Measurements from ENCODE around the gene GLYR1. TPM values are rescaled to one million over a fixed set of nuclear protein-coding genes. Genes with fewer than 3 reads are reported as not detected.

GLYR1 gene
- total and polyA plus RNA-seq, 2 of the 4 experiments (the other 2 are of a cell fraction) = 26.0 to 54.2 TPM

GRCh38 chr16:4839942-4840341, 7.1 kb downstream of the GLYR1 start:
- no TSS peak for BruUV-seq (replicated peaks)
- no peak overlapping the region for H2BK15ac ChIP-seq (ENCODE audit: low read depth, low read length)
- dilution Hi-C loops (cut with HindIII; ENCODE audit: low sequenced_read_pairs, unreplicated experiment) (no loop called here), in situ Hi-C loops (cut with MboI; ENCODE audit: low sequenced_read_pairs) (no loop called here), intact Hi-C loops (cut with micrococcal nuclease) (no loop called here)
- H3K36me3 ChIP-seq (ENCODE audit: control insufficient read depth, insufficient read depth, low read length) = peaks cover 56% of the 10 kb centered on the region
- H2AFZ ChIP-seq (replicated peaks; ENCODE audit: low read length, poor library complexity) = no peak overlapping the region
- no peak overlapping the region for H3K4ac ChIP-seq (ENCODE audit: low read depth, low read length)
- peaks cover 10% of the 10 kb centered on the region for H4K20me1 ChIP-seq (ENCODE audit: insufficient read depth, low read length)
- CTCF ChIA-PET = no interaction called here
- TF ChIP-seq RFX5 (IDR thresholded peaks at IDR 0.05; ENCODE audit: low read depth, low read length) = no peak
- TF ChIP-seq BHLHE40 (IDR thresholded peaks at IDR 0.05; ENCODE audit: low read depth, low read length) = no peak
- no peak for TF ChIP-seq POLR2A (IDR thresholded peaks at IDR 0.05; ENCODE audit: low read depth, low read length)
- TF ChIP-seq FOS (IDR thresholded peaks at IDR 0.05; ENCODE audit: low read depth, low read length) = no peak
- no peak for TF ChIP-seq MXI1 (IDR thresholded peaks at IDR 0.05; ENCODE audit: borderline replicate concordance, low read depth, low read length)
- no peak for TF ChIP-seq USF2 (IDR thresholded peaks at IDR 0.05; ENCODE audit: low read depth, low read length)
- TF ChIP-seq, protein P1, sequence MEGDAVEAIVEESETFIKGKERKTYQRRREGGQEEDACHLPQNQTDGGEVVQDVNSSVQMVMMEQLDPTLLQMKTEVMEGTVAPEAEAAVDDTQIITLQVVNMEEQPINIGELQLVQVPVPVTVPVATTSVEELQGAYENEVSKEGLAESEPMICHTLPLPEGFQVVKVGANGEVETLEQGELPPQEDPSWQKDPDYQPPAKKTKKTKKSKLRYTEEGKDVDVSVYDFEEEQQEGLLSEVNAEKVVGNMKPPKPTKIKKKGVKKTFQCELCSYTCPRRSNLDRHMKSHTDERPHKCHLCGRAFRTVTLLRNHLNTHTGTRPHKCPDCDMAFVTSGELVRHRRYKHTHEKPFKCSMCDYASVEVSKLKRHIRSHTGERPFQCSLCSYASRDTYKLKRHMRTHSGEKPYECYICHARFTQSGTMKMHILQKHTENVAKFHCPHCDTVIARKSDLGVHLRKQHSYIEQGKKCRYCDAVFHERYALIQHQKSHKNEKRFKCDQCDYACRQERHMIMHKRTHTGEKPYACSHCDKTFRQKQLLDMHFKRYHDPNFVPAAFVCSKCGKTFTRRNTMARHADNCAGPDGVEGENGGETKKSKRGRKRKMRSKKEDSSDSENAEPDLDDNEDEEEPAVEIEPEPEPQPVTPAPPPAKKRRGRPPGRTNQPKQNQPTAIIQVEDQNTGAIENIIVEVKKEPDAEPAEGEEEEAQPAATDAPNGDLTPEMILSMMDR (conservative IDR thresholded peaks at IDR 0.05; ENCODE audit: low read depth, low read length) = no peak
- TF ChIP-seq ELK1 (IDR thresholded peaks at IDR 0.05; ENCODE audit: borderline replicate concordance, low read depth, low read length) = no peak
- TF ChIP-seq CHD1 (IDR thresholded peaks at IDR 0.05; ENCODE audit: low read depth, low read length) = no peak
- TF ChIP-seq RAD21 (IDR thresholded peaks at IDR 0.05; ENCODE audit: low read length) = no peak
- no peak for TF ChIP-seq NFE2L2 (IDR thresholded peaks at IDR 0.05; ENCODE audit: low read depth, low read length)
- TF ChIP-seq CEBPB (IDR thresholded peaks at IDR 0.05; ENCODE audit: low read depth, low read length) = no peak
- no peak for TF ChIP-seq MAZ (IDR thresholded peaks at IDR 0.05; ENCODE audit: borderline replicate concordance, low read depth, low read length)
- H2BK20ac ChIP-seq (ENCODE audit: low read depth, low read length) = no peak overlapping the region
- no peak overlapping the region for H3K23ac ChIP-seq (ENCODE audit: low read depth, low read length)
- no peak overlapping the region for H2BK120ac ChIP-seq (ENCODE audit: low read depth, low read length)
- H3K14ac ChIP-seq (replicated peaks; ENCODE audit: low read depth, low read length) = no peak overlapping the region
- no peak overlapping the region for H3K27ac ChIP-seq (ENCODE audit: insufficient read depth, low read length)
- no peak overlapping the region for H3K56ac ChIP-seq (ENCODE audit: extremely low read depth, insufficient read depth, low read length)
- H4K8ac ChIP-seq (ENCODE audit: low read depth in 2 of 2, low read length in 2 of 2) = no peak overlapping the region
- H3K4me1 ChIP-seq (ENCODE audit: control insufficient read depth, insufficient read depth, low read length) = no peaks in the 10 kb centered on the region
- no peak overlapping the region for H2AK5ac ChIP-seq (ENCODE audit: low read depth, low read length)
- no peak for DNase-seq
- no peaks in the 10 kb centered on the region for H3K9me1 ChIP-seq (ENCODE audit: insufficient read depth, low read length)
- POLR2A ChIA-PET (ENCODE audit: unreplicated experiment) = no interaction called here
- H3K4me2 ChIP-seq (ENCODE audit: low read depth, low read length) = no peak overlapping the region
- no peak for ATAC-seq (ENCODE audit: low read depth)
- 84% methylated on average over 4 of the region's 5 CpGs; no CpG with 5 or more reads in 1 of the 2 experiments for WGBS, 2 experiments (ENCODE audit: extremely low coverage in 2 of 2, insufficient read length in 1 of 2)
- H3K79me1 ChIP-seq (ENCODE audit: low read depth in 1 of 2, low read length in 2 of 2) = peaks cover 30 to 43% of the 10 kb centered on the region in 2 experiments
- H3K9me3 ChIP-seq (ENCODE audit: control insufficient read depth, insufficient read depth, low read length) = no peaks in the 10 kb centered on the region
- H3K27me3 ChIP-seq (ENCODE audit: control insufficient read depth, insufficient read depth, low read length) = no peaks in the 10 kb centered on the region
- H2BK5ac ChIP-seq (ENCODE audit: low read depth, low read length, poor library complexity, severe bottlenecking) = no peak overlapping the region
- H3K4me3 ChIP-seq (ENCODE audit: insufficient read depth, low read depth, low read length) = no peak overlapping the region
- H3K9ac ChIP-seq (ENCODE audit: low read depth, low read length) = no peak overlapping the region
- H2AK9ac ChIP-seq (replicated peaks; ENCODE audit: low read depth, low read length, poor library complexity) = no peak overlapping the region
- H3K18ac ChIP-seq (ENCODE audit: low read depth, low read length) = no peak overlapping the region
- no peak overlapping the region for H4K91ac ChIP-seq (ENCODE audit: insufficient read depth, low read depth, low read length)
- no peak overlapping the region for H4K5ac ChIP-seq (ENCODE audit: low read depth, low read length)
